HG03196 (cell line): Measurements from ENCODE around the gene FBXW9.
"Not testable (repeated sequence)": the region's sequence is repeated elsewhere in the genome, so short reads cannot be mapped to it uniquely, and the experiment has no call there.

Experiments used
- ATAC-seq: cut with Tn5 transposase; IDR thresholded peaks from one replicate; pipeline ENCODE4 v1.9.1; 2021; ENCODE audit not compliant: unreplicated experiment

The FBXW9 gene

DNA sequence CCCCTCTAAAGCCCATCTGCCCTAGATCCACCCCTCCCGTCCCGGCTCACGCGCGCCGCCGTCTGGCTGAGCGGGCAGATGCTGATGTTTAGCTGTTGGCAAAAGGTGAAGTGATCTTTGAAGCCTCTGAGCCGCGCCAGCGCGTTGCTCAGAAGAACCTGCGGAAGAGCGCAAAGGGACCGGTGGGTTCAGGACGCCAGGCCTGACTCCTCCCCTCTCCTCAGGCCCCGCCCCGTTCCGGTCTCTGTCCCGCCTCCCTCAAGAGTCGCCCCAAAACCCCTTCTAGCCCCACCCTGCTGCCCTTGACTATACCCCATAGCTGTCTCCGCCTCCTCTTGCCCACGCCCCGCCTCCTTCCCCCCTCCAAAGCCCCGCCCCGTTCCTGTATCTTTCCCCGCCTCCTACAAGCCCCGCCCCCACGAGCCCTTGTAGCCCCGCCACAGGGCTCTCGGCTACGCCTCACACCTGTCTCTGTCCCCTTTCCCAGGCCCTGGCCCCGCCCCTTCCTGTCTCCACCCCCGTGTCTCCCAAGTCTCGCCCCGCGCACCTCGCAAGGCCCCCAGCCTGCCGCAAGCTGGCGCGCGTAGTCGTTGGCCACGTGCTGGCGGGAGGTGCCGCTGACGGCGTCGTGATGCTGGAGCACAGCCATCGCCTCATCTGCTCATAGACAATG, 39.4 kb downstream of the FBXW9 start:
- no peak for ATAC-seq

DNA sequence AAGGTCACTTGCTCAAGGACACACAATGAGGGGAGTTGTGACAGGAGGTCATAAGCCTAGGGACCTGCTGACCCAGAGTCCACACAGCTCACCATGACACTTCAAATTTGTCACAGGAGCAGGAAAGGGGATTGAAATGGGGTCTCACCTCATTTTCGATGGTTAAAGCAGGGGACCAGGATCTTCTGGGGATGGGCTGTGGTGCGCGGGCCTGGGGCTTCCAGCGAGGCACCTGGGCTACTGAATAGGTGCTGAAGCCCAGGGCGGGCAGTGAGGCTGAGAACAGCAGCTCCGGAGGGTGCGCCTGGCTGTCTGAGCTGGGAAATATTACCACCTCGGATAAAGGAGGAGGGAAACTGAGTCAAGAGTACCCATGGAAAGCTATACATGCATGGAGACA, 40.9 kb downstream of the FBXW9 start:
- no peak for ATAC-seq

DNA sequence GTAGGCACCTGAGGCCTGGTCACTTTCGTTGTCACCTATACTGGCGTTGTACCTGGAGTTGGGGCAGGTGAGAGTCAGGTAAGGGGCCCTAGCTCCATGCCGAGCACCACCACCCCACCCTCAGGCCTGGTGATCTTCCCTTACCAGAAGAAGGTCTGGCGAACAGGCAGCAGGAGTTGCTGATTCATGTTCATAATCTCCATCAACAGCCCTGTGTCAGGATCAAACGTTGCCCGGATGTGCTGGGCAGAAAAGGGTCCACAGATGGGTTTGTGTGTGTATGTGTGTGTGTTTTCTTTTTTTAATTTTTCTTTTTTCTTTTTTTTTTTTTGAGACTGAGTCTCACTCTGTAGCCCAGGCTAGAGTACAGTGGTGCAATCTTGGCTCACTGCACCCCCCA, 44.2 kb downstream of the FBXW9 start:
- ATAC-seq, result no peak

DNA sequence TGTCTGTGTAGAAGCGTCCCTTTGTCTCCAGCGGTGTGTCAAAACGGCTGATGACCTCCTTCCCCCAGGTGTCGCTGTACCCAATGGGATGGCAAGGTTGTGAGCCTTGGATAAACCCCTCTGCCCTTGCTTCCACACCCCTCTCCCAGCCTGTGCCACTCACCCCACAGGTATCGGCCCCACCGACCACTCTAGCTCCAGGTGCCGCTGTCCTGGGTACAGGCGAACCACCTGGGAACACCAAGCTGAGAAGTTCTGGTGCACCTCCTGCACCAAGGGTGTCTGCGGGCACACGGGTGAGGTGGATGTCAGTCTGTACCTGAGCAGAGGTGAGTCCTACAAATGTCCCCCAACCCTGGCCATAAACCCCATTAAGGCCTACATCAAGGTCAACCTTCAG, 46.5 kb downstream of the FBXW9 start:
- no peak for ATAC-seq

DNA sequence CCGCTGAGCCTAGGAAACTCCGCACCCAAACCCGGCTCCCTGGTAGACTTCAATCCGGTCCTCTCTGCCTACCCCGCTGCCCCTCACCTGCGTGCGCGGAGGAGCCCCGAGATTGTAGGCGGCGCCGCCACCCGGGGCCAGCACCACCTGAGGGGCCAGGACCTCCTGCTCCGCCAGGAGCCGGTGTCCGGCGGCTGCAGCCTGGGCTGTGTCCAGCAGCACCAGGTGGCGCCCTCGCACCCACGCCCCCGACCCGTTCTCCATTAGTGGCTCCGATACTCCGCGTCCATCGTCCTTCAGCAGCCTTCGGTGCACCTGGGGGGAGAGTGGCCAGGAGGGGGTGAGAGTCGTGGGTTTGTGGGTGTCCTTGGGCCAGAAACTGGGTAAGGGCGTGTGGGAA, 48.3 kb downstream of the FBXW9 start:
- no peak for ATAC-seq

DNA sequence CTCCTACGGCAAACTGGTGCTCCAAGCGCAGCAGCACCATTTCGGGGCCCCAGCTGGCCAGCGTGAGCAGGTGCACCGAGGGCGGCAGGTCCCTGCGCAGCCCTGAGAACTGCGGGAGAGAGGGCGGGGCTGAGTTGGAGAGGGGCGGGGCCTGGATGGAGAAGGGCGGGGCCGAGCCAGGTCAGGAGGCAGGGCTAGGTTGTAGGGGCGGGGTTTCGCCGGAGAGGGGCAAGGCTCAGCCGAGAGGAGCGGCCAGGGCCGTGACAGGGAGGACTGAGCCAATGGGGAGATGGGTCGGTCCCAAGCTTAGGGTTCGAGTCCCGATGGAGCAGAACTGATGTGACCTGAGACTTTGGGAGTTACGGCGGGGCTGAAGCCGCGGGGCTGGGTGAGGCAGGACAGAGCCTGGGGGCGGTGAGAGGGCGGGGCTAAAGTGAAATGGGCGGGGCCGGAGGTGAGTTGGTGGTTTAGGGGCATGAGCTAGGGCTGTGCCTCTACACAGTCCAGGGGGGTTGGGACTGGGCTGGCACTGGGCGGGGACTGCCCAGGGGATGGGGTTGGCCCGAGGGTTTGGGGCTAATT, 48.9 kb downstream of the FBXW9 start:
- ATAC-seq, result no peak

DNA sequence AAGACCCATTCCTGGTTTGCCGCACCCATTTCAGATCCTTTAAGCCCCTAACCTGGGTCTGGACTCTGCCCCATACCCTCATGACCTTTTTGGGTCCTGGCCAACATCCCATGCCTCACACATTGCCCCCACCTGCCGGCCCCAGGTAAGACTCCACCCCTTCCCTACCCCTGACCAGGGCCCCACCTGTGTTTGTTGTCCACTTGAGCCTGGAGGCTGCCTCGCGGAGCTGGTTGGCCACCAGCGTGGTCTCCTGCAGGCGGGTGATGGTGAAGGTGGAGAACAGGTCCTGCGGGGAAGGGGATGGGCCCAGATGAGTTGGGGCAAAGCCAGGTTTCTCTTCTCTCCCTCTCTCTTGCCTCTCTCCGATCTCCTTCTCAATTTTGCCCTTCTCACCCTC, 49.4 kb downstream of the FBXW9 start:
- ATAC-seq, result no peak

DNA sequence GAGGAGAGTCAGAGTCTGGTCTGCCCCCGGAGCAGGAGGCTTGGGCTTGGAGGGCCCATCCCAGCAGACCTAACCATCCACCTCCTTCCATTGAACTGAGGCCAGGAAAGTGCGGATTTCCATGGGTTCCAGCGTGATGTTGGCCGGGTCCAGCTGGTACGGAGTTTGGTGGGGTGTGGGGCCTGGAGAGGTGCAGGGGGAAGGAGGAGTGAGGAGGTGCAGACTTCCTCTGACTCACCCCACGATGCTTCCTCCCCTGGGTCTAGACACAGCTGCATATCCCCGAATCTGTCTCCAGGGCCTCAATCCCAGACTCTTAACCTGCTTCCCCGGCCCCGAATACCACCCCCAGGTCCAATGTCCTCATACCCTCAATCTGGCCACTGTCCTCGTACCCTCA, 49.9 kb downstream of the FBXW9 start:
- ATAC-seq, result no peak

DNA sequence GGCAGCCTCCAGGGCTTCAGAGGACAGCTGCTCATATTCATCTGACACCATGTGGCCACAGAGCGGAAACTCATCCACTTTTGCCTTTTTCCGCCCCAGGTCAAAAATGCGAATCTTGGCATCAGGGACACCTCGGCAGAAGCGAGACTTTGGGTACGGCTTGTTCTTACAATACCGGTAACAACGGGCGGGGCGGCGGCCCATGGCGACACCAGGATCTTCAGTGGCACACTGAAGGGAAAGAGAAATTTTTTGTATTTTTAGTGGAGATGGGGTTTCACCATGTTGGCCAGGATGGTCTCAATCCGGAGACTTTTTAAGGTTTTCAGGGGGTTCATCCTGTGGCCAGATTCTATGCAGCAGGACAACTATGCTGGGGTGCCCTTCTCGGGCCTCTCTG, 52.7 kb downstream of the FBXW9 start:
- ATAC-seq, result not testable (repeated sequence)

DNA sequence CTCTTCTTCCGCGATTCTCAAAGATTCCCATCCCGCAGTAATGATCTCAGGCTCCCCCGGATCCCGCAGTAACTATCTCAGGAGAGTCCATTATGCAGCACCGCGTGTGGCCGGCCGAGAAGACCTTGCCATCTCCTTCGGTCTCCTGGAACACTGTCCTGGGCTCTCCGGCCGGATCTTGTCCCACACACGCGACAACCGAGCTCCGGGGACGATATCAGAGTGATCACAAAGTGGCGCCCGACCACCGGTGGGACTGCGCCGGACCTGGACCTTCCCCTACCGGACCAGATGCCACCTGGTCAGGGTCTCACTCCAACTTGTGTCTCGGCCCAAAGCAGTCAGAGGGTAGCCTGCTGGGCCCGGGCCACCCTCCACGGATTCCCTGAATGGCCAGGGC, 53.9 kb downstream of the FBXW9 start:
- no peak for ATAC-seq

DNA sequence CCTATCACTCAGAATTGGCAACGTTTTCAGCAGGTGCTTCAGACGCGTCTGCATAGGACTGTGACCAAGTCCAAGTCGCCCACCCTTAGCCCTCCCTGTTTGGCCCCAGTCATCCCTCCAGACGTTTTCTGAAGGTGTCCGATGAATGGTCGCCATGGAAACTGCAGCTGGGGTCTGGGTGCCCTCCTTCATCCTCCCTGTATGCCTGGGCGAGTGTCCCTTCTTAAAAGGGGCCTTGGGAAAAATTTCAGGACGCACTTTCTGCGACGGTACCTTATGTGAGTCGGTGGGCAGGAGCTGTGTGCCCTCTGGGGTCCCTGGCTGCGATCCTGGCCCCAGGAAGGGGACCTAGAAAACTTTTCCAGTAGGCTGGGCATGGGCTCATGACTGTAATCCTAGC, 55.0 kb downstream of the FBXW9 start:
- ATAC-seq, result no peak

DNA sequence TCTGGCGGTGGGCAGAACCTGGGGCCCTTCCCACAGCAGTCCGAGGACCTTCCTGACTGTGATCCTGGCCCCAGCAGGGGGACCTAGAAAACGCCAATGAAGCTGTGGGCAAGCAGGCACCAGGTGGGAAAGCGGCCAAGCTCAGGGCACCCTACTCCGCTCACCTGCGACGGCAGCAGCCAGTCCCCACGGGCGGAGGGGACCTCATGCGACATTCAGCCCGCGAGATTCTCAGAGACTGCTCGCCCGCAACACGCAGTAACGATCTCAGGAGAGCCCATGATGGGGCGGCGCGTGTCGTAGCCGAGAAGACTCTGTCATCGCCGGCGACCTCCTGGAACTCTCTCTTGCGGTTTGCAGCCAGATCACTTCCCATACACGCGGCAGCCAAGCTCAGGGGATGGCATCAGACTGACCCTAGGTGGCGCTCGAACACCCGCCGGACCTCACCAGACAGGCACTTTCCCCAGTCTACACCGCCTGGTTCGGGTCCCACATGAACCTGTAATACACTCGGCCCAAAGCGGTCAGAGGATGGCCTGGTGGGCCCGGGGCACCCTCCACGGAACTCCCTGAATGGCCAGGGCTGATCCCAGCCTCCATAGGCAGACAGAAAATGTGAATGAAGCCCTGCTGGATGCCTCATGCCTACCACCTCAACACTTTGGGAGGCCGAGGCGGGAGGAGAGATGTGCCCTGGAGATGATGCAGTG, 56.4 kb downstream of the FBXW9 start:
- ATAC-seq, result peak; percentile 67
